CD4-positive, alpha-beta T cell treated with Interleukin-4 for 4 hours (primary cell): ENCODE data around the gene THAP11.
A peak's percentile ranks its signal among the peaks of the same experiment; 100 is the strongest.
"Not testable (repeated sequence)": the region's sequence is repeated elsewhere in the genome, so short reads cannot be mapped to it uniquely, and the experiment has no call there.

Source experiments
- DNase-seq: peaks from one replicate; pipeline ENCODE4 v3.0.0-alpha.2; 2020

Gene THAP11

DNA sequence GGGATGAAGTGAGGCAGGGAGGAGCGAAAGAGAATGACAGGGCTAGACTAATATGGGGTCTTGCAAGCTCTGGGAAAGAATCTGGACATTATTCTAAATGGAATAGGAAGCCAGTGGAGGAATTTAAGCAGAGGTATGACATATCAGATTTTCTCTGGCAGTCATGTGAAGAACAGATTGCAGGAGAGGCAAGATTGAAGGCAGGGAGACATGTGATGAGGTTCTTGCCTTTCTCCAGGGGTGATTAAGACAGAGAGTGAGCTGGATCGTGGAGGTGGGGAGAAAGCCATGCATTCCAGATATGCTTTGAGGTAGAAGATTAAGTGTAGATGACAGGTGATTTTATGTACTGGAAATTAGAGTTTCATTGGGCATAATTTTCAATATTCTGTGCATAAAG lies 4.3 kb upstream of the THAP11 start:
- DNase-seq = no peak

DNA sequence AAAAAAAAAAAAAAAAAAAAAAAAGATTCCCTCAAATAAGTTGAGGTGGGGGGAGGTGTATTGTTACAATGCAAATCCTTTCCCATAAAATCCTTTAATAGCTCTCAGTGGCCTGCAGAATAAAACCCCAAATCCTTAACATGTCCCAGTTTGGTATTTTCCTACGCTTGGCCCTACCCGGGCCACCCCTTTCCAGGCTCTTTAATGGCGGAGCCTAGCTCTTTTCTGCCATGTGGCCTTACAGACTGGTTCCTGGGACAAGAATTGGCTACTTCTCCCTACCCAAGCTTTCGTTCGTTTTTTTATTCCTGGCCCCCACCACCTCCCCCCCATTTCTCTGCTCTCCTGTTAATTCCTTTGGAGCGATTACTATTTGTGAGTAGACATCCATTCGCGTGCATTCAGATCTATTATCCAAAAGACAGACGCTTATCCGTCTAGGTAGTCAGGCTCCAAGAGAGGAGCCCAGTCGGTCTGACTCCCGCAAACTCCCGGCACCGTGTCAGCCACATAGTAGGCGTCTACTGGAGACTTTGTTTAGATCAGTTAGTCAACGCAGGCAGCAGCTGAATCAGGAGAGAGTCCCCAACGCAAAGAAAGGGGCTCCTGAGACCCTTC lies 813 bp upstream of the THAP11 start:
- no peak for DNase-seq

DNA sequence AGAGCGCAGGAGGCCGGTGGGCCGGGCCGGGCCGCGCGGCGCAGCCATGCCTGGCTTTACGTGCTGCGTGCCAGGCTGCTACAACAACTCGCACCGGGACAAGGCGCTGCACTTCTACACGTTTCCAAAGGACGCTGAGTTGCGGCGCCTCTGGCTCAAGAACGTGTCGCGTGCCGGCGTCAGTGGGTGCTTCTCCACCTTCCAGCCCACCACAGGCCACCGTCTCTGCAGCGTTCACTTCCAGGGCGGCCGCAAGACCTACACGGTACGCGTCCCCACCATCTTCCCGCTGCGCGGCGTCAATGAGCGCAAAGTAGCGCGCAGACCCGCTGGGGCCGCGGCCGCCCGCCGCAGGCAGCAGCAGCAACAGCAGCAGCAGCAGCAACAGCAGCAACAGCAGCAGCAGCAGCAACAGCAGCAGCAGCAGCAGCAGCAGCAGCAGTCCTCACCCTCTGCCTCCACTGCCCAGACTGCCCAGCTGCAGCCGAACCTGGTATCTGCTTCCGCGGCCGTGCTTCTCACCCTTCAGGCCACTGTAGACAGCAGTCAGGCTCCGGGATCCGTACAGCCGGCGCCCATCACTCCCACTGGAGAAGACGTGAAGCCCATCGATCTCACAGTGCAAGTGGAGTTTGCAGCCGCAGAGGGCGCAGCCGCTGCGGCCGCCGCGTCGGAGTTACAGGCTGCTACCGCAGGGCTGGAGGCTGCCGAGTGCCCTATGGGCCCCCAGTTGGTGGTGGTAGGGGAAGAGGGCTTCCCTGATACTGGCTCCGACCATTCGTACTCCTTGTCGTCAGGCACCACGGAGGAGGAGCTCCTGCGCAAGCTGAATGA lies 606 bp downstream of the THAP11 start:
- peak; percentile 63 for DNase-seq

DNA sequence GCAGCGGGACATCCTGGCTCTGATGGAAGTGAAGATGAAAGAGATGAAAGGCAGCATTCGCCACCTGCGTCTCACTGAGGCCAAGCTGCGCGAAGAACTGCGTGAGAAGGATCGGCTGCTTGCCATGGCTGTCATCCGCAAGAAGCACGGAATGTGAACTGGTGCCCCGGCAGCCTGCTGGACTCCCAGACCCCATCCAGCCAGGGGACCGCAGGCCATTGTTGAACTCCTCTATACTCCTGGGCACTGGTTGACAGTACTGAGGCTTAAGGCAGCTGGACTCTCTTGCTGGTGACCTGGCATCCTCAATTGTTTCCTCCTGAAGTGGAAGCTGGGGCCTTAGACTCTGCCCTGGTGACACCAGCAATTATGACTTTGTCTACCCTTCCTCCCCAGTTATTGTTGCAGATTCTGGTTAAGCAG lies 1.2 kb downstream of the THAP11 start:
- no peak for DNase-seq

DNA sequence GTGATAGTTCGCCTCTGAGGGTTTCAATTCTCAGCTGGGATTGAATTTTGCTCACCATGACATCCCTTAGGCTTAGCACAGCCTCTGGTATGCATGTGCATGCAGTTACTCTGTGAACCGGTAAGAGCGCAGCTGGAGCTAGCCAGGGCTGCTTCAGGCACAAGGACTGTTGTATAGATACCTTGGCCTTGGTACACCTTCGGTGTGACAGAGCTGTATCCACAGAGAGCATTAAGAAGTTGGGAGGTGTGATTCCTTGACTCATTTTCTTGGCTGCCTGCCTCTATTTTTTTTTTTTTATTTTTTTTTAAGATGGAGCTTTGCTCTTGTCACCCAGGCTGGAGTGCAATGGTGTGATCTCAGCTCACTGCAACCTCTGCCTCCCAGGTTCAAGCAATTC lies 2.4 kb downstream of the THAP11 start:
- no peak for DNase-seq

DNA sequence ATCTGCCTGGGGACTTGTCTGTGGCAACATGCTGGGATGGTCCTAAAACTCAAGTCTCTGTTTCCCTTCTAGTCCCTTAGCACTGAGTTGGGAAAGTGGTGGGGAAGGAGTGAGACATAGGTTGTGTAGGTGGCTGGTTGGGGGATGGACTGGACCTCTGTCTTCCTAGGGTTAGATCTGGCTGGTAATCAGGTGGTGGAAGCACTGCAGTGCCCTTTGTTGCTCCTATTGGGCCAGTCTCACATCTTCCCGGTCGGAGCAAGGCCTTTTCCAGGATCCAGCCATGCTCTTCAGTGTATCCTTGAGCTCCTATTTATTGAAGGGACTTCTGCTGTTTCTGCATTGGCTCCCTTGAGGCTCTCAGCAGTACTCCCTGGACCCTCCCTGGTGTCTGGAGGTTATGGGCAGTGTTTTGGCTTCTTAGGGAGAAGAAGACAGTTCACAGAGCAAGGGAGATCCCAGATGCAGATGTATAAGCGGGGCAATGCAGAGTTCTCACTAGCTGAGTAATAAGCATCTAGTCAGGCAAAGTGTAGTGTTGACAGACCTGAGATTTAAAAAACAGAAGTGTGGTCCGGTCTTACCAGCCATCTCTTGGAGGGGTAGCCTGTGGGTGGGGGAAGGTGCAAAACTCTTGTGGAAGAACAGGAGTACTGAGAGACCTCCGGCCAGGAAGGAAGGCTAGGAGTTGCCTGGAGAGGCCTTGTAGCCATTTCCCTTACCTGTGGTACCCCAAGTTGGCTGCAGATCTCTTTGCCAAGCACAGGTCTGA lies 3.4 kb downstream of the THAP11 start:
- no peak for DNase-seq

DNA sequence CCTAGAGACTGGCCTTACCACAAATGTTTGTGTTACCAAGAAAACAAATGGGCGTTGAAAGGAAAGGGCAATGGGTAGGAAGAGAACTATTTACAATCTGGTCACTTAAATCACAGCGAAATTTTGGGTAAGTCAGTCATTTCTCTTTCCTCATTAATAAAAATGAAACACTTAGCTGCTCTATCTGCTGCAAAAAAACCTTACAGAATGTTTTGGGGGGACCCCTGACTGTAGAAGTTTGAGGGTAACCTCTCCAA lies 3.9 kb downstream of the THAP11 start:
- DNase-seq = no peak

DNA sequence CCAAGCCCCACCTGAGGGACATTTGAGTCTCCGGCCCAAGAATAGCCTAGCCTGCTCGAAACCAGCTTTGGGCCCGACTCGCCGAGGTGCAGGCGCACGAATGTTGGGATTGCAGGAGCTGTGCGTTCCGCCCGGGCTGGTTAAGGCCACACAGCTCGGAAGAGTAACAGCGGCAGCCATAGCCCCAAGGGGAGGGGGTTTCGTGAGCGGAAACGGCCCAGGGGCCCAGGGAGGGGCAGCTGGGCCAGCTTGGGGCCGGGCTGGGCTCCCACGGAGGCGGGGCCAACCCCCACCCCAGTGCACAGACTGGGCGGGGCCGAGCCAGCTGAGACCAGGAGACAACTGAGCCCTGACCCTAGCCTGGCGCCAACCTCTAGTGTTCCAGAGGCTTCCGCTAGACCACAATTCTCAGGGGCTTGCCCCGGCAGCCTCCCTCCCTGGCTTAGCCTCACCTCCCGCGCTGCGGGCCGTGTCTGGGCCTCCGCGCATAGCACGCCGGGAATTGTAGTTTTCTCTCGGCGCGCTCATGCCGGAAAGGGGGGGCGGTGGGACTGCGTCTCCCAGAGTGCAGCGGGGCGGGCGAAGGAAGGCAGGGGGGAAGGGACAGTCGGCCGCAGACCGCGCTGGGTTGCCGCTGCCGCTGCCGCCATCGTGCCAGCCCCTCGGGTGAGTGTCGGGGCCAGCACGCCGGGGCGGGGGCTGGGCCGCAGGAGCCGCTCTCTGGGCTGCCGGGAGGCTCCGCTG lies 4.4 kb downstream of the THAP11 start, which contains the start of gene NUTF2:
TSS of gene NUTF2 (plus strand) at position 614 of the 744 bp plus-strand sequence. CDS start 18,198 bp downstream, outside the sequence.
- peak; percentile 95 for DNase-seq

DNA sequence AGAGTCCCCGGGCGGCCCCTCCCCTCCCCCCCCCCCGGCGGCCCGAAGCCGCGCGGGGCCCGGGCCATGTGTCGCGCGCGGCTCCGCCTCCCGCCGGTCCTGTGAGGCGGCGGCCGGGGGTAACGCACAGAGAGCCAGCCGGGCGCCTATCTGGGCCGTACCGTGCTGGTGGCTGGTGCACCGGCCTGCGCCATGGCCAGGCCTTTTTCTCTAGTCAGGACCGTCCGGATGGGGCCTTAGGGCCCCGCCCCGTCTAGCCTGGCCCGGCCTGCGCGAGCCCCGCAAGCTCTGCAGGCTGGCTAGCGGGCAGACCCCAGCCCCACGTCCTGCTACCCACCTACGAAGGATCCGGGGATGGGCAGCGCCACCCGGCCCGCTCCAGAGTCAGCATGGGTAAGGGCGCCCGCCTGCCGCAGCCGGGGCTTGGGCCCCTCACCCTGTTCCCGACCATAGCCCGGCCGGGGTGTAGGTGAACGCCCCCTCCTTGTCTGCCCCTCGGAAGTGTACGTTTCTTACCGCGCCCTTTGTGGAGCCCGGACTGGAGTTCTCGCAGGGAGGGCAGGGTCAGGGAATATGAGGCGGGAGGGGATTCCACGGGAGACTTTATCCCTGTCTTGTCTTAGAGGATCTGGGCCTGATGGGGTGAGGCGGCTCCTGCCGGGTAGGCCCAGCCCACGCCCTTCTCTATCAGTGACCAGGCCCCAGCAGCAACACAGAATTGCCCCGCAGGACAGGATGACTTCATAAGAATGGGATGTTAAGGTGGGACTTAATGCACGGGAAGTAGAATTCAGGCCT lies 5.1 kb downstream of the THAP11 start, which contains the start of gene CENPT:
TSS of gene CENPT (minus strand) at position 630 of the 798 bp plus-strand sequence. CDS start 13,834 bp downstream, outside the sequence.
- no peak for DNase-seq

DNA sequence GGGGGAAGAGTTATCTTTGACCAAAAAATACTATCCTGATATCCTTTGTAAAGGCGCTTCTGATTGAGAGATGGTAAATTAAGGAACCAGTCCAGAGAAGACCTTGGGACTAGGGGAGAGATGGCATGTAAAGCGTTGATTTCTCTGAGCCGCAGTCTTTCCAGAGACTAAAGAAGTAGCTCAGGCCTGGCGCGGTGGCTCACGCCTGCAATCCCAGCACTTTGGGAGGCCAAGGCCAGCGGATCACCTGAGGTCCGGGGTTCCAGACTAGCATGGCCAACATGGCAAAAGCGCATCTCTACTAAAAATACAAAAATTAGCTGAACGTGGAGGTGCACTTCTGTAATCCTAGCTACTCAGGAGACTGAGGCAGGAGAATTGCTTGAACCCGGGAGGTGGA lies 6.0 kb downstream of the THAP11 start:
- DNase-seq = no peak

DNA sequence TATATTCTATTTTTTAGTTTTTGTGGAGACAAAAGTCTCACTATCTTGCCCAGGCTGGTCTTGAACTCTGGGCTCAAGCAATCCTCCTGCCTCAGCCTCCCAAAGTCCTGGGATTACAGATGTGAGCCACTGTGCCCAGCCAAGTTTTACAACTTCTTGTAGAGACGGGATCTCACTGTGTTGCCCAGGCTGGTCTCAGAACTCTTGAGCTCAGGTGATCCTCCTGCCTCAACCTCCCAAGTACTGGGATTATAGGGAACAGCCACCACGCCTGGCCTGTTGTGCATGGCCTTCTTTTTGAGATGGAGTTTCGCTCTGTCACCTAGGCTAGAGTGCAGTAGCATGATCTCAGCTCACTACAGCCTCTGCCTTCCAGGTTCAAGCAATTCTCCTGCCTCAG lies 11.6 kb downstream of the THAP11 start:
- no peak for DNase-seq

DNA sequence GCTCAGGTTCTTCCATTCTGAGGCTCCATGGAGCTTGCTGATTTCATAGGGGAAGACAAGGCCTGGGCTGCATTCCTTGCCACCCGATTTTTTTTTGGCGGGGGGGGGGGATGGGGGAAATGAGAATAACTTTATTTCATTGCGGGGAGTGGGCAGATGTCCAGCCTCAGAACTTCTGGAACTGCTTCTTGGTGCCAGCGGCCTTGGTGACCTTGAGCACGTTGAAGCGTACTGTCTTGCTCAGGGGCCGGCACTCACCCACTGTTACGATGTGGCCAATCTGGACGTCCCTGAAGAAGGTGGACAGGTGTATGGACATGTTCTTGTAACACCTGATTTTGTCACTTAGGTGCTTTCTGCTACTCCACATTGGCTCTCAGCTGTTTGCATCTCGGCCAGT lies 13.7 kb downstream of the THAP11 start:
- no peak for DNase-seq

DNA sequence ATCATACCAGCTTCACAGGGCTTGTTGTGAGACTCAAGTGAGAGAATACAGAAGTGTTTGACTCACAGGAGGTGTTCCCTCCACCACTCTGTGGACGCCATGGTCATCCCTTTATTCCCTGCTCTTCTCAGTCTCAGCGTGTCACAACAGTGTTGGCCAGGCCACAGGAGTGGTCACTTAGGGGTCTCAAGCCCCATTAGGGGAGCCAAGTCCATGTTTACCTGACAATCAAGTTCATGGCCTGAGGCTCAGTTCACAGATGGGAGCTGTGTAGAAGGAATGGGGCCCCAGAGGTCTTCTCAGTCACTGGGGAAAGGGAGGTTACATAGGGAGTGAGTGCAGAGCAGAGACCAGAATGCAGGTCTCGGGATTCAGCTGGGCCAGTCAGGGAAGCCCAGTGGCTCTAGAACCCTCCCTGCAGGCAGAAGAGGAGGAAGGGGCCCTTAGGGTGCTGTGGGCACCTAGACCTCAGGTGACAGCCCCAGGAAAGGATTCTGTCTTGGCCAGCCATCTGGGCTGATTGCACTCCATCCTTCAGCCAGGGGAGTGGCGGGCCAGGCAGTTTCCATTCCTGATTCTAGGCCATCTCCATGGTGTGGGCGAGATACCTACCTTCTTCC lies 14.9 kb downstream of the THAP11 start:
- no peak for DNase-seq

DNA sequence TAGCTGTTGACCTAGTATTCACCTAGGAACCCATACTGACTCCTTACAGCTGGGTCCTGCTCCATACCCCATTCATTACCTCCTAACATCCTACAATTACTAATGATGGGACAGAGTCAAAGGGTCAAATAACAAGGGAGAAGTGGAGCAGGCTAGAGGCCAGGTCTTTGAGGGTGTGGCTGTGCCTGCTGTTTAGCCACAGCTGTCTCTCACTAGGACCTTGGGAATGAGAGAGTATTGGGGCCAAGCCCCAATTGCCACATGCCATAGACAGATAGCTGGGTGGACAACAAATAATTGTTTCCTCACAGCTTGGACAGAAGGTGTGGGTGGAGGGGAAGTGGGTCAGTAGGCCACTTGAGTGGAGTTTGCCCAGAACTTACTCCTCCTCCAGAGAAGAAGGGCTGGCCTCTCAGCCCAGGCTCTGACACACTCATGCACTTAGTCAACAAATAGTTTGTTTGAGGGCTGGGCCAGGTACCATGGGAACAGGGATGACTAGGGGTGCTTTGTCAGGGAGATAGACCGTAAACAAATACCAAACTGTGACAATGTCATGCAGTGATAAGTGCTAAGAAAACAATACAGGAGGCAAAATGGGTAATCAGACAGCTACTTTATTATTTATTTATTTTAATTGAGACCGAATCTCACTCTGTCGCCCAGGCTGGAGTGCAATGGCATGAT lies 15.6 kb downstream of the THAP11 start:
- peak; percentile 87 for DNase-seq

DNA sequence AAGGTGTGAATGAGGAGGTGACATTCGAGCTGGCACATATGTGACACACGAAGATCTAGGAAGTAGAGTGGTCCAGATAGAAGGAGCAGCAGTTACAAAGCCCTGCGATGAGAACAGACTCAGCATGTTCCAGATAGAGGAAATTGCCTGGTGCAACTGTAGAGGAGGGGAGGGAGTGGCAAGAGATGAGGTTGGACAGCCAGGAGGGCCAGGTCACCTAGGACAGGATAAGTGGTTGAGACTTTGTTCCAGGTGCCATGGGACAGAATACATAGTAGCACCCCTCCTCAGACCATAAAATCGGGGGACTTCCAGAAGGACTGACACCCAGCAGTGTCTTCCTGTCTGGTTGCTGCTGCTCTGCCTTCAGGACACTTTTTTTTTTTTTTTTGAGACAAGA lies 16.4 kb downstream of the THAP11 start:
- peak; percentile 18 for DNase-seq

DNA sequence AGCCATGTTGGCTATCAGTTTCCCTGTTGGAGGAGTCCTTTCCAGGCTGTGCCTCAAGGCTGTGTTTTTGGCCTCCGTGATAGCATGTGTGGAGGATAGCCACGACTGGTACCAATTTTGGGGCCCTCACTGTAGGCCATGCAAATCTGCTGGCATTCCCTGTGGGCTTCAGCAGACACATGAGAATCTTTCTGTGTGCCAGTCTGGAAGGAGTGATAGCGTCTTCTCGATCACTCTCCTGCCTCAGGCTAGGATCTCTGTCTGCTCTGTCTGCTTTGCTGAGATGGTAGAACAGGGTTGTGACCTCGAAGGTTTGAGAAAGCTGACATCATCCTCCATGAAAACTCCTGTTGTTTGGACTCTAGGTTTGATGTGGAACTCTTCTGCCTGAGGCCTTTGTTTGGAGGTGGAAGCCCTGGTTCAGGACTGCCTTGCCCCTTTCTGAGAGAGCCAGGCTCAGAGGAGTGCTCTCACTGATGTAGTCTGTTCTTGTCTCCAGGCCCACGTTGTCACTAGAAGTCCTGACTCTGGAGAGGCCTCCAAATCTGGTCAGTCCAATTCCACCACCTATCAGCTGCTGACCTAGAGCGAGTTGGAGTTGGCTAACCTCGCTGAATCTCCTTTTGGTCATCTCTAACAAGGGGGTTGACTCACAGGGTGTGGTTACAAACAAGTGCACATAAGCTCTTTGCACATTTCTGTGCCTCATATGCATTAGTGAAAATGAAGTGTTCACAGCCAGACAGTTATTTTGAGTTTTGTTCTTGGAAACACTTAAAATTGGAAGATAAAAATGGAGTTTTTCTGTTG lies 18.7 kb downstream of the THAP11 start:
- no peak for DNase-seq

DNA sequence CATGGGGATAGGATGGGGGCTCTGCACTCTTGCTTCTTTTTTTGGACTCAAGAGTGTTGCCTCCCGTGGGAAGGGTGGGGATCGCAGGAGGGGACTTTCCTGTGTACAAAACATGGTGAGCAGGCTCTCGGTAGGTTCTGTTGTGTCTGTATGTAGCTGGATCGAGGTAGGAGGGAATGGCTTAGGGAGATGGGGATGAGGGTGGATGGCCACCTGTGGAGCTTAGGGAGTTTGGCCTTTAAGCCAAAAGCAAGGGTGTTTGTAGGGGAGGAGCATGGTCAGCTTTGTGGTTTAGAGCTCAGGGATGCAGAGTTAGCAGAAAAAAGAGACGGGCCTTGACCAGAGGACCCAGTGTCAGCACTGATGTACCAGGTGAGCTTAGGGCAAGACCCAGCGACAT lies 19.8 kb downstream of the THAP11 start:
- DNase-seq = no peak

DNA sequence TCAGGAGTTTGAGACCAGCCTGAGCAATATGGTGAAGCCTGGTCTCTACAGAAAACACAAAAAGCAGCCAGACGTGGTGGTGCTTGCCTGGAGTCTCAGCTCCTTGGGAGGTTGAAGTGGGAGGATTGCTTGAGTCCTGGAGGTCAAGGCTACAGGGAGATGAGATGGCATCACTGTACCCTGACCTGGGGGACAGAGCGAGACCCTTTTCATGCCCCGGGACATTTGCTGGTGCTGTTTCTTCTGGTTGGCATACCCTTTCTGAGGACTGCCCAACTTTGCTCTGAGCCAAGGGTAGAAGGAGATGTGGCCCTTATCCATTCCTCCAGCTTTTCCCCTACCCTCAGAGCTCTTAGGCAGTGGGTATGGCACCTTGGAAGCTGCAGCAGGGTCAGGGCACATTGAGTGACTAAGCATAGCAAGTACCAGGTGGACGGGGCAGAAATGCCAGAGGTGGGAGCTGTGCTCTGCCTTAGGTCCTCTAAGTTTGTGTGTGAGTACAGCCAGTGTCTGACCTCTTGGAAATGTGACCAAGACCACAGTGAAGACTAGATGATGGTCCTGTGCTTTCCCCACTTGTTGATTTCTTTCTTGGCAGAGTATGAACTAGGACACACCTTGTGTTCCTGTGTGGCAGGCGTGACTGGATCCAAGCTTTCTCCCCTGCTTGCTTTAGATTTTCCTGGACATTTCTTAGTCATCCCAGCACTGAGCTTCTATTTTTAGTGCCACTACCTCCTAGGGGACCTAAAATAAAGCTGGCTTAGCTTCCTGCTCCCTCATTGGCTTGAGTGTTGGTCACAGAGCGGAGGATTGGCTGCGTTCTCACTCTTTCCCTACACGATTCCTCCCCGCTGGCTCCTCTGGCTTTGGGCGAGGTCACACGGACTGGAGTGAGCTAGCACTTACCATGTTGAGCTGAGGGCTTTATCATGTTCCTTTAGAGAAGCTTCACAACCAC lies 20.8 kb downstream of the THAP11 start:
- DNase-seq = no peak

DNA sequence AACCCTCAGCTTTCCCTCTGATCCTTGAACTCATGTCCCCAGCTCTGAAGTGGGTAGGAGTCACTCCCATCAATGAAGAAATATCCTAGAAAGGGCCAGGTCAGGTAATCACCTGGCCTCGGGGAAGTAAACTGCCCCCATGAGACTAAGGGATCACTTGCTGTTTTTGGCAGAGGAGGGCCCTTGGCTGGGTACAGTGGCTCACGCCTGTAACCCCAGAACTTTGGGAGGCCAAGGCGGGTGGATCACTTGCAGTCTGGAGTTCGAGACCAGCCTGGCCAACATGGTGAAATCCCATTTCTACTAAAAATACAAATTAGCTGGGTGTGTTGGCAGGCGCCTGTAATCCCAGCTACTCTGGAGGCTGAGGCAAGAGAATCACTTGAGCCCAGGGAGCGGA lies 21.9 kb downstream of the THAP11 start:
- DNase-seq = not testable (repeated sequence)
